Measurements from ENCODE around the gene PSMD5.

- TF ChIP-seq CTCF (IDR thresholded peaks at IDR 0.05) (no peak), POLR2A (IDR thresholded peaks at IDR 0.05) (no peak)
Measured at GRCh38 chr9:120787933-120788332, 54.8 kb downstream of the PSMD5 start.
